Measurements from ENCODE around the gene LRRC27.

LRRC27 gene

DNA sequence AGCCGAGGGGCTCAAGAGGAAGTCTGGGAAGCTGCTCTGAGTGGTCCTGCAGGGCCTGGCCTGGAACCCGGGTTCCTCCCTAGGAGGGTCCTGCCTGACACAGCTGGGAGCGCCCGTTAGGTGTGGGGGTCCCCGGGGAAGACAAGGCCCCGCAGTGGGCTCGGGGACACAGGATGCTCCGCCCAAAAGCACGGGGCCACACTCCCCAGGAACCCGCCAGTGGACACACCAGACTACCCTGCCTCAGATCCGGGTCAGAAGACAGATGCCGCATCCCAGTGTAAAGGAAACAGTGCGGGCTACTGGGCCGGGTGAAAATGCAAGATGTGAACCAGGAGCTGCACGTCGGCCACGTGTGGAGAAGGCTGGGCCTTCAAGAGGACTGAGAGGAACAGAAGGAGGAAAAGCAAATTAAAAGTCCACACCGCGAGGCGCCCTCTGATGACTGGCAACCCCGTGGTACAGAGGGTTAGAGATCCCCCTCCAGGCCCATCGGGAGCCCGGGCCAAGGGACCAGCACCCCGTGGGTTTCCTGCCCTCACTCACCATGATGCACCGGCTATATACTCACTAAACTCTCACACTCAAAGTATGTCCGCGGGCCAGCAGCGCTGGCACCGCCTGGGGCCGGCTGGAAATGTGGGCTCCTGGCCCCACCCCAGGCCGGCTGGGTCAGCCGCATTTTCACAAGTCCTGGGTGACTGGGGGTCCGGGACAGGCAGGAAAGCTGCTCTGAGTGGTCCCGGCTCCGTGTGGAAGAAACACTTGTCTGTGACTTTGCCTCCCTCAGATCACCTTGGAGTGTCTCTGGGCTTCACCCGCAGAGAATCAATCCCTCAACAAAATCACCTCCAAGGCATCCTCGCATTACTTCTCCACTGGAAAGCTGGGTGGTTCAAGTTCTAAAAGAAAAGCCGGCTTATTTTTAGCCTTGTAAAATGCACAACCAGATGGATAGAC, 30.3 kb upstream of the LRRC27 start:
- no peak for DNase-seq (ENCODE audit: low spot score)

DNA sequence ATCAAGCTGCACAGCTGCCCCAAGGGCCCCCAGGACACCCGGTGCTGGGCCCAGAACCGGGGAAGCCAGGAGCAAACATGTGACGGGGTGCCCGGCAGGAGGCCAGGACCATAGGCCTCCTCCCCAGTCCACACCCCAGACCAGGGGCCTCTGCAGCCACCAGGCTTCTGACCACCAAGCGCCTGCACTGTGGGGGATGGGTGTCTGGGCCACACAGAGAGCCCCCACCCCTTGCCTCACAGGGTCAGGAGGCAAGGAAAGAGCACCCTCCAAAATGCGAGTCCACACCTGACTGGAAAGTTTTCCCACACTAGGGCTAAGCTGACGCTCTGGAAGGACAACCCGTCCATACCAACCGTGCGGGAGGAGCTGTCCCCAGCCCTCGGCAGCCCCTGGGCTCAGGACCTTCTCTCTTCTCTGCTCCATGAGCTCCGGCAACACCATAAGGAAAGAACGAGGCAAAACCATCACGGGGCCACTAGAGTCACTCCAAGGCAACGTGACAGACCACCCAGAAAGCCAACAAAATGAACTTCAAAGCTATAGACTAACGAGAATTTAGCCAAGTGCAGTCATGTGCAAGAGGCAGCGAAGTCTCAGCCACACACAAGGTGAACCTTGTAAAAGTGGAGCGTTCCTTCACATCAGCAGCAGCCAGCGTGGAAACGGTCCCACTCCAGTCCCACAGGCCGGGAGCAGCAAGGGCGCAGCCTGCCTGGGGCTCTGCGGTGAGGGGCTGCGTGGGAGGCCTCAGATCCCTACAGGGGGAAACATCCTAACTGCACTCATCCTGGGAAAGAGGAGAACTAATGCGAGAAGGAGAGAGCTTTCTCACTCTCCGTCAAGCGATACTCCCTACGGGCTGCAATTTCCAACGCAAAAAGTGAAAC, 29.3 kb upstream of the LRRC27 start:
- no peak for DNase-seq (ENCODE audit: low spot score)

DNA sequence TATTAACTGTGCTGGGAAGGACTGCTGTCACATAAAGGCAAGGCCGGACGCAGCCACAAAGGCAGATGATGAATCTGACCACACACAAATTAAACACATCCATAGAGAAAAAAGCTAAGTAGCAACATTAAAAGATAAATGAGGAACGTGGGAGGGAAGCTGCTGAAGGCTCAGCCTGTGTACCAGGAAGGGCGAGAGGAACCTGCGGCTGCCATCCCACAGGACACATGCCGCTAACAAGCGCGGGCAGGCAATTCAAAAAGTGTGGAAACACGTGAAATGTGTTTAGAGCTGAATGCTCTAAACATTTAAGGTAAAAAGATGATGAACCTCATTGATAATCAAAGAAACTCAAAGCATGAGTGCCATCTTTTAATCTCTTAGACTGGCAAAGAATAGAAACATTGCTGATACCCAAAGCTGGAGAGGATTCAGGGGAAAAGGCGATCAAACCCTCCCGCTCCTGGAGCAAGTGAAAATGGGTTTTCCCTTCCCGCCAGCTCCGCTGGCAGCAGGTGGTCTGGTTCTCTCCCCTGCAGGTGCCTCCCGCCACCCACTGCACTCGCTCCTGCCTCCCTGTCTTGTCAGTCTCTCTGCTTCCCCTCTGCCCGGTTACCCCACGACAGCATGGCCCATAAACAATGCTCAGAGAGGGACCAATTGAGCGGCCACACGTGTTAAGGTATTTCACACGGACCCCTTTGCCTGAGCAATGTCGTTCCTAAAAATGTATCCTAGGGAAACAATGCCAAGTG, 28.5 kb upstream of the LRRC27 start:
- DNase-seq (ENCODE audit: low spot score): no peak

DNA sequence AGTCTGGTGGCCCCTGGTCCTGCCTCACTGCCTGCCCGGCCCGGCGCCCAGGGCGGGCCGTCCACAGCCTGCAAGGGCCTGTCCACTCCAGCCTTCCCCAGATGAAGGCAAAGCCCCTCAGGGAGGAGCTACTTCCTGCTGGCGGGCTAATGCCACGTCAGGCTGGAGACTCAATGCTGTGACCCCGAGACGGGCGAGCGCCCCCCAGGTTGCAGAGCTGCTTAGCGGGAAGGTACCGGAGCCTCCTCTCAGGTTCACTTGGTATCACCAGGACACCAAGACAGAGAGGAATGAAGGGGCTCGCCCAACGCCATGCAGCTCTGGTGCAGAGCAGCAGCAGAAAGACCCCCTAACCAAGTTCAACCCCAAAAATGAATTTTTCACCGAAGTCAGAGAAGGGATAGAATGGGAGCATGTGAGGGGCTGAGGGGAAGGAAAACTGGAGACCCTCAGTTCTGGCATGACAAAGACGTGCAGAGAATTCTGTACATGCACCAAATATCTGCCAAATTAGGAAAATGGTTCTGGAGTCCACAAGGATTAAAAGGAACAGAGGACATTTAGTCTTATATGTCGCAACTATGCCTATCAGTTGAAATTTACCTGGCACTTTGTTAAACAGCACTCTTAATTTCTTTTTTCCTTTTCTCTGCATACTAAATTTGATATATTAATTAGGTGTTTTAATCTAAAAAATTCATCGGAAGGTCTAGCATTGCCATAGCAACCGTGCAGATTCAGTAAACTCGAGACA, 27.1 kb upstream of the LRRC27 start:
- no peak for DNase-seq (ENCODE audit: low spot score)

DNA sequence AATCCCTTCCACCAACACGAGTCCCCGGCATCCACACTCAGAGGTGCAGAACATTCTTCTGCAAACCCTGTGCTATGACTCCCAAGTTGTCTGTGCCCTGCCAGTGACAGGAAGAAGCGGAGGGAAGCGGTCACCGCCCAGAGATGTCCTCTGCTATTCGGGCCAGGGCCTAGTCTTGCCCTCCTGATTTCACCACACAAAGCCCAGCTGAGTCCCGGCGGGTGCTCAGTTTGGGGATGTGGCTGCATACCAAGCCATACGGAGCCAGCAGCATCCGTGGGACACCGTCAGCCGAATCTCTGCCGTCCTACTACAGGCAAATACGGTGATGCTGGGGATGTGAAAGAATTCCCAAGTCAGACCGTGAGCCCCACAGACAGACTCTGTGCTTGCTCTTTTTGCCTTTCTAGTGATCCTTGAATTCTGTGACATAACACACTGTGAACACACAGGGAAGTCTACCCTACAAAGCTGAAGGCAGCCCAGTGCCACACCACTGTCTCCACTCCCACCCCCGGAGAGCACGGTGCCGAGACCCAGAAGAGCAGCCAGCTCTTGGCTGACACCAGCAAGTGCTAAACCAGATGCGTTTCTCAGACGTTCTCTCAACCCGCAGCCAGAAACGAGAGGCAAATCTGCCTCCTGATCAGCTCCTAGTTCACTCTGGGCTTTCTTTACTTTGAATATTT, 26.2 kb upstream of the LRRC27 start:
- no peak for DNase-seq (ENCODE audit: low spot score)

DNA sequence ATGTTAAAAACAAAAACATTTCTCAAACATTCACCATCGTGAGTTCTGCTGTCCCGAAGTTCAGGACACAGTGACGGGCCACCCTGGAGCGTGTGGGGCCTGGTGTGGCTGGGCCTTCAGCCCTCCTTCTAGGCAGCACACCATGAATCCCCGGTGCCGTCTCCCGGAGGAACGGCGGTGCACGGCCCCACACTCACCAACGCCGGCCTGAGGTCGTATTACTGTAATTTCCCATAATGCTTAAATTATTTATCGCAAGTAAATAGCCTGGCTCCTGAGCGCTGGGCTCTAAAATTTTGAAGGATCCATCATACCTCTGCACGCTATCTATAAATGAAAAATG, 25.7 kb upstream of the LRRC27 start:
- no peak for DNase-seq (ENCODE audit: low spot score)

DNA sequence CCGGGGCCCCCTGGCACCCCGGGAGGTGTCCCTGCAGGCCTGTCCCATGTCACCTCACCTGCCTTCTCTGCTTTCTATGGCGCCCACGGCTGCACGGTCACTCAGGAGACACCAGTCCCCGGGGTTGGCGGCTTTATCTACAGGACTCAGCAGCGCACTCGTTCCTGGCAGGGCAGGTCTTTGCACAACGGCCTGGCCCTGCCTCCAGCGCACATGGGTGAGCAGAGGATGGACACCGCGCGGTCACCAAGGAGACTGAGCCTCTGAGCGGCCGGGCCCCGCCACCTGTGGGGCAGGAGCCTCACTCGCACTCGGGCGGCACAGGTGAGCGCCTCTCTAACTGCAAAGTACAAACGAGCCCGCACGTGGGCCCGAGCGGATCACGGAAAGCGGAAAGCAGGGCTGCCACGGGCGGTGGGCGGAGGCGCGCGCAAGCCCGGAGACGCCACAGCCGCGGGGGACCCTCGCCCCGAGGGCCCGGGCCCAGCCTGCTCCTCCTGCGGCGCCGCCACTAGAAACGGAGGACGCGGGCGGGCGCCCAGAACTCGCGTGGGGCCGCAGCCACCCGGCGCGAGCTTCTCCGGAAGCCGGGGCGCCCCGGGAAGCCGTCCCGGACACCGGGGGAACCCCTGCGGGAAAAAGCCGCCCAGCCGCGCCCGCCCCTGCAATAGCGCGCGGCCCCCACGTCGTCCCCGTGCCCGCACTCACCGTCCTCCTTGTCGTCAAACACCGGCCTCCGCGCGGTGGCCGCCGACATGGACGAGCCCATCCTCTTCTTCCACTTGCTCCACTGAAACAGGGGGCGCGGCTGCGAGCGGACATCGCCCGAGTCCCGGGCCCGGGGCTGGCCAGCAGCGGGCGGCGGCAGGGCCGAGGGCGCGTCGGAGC, 24.9 kb upstream of the LRRC27 start:
- peak; percentile 84 for DNase-seq (ENCODE audit: low spot score)

DNA sequence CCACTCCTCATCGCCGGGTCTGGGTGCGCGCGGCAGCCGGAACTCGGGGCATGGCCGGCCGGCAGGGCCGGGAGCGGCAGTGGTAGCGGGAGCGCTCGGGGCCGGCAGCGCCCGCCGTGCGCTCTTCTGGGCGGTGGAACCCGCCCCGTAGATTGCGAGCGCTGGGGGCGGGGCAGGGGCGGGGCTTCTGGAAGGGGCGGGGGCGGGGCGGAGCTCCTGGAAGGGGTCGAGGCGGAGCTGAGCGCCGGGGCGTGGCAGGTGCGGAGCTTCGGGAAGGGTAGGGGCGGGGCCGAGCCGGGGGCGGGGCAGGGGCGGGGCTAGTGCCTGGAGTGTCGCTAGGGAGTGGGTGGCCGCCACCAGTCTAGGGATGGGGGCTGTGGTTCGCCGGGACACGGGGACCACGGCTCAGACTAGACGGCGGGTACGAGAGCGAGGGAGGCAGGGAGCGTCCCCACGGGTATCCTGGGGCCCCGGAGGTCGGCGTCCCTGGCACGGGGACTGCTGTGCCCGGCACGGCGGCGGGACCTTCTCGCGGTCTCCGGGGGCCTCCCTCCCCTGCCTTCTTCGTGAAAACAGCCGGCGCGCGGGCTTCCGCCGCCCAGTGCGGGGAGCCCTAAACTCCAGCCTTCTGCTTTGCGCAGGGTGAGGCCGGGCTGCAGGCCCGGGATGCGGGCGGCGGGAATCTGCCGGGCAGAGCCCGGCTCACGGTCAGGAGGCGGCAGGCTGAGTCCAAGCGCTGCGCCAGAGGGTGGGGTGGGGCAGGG, 24.0 kb upstream of the LRRC27 start, which contains the start of gene STK32C:
Gene STK32C, minus strand, starts transcription at position 128 of the 764 bp plus-strand sequence. Its CDS starts 117 bp downstream, at position 11.
- peak; percentile 97 for DNase-seq (ENCODE audit: low spot score)

DNA sequence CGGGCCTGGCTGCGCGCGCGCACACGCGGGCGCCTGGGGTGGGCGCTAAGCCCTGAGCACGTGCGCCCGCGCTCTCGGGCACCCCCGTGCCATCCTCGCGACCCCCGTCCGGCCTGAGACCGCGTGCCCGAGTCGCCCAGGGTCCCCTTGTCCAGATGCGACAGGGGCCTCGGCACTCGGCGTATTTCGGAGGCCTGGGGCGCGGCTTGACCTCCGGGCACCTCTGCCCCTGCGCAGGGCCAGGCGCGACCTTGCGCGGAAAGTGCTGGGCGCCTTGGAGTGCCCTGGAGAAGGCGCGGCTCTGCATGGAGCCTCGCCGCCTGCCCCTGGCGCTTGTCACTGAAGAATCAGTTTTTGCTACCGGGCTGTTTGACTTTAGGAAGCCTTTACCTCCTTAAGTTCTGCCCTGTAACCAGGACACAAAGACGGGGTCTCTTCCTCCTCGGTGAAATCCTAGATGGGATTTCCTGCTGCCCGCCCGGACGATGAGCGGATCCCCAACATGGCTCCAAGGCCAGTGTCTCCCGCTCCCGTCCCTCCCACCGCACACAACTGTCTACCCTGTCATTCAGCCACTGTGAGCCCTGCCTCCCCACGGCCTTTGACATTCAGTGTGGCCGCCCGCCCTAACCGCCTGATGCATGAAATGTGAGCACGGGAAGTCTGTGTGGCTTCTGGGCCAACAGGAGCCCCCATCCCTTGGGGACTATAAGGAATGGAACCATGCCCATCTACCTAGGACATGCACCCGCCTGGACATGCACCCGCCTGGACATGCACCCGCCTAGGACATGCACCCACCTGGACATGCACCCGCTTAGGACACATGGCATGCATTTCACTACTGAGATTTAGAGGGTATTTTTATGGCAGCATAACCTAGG, 23.2 kb upstream of the LRRC27 start:
- DNase-seq (ENCODE audit: low spot score): no peak

DNA sequence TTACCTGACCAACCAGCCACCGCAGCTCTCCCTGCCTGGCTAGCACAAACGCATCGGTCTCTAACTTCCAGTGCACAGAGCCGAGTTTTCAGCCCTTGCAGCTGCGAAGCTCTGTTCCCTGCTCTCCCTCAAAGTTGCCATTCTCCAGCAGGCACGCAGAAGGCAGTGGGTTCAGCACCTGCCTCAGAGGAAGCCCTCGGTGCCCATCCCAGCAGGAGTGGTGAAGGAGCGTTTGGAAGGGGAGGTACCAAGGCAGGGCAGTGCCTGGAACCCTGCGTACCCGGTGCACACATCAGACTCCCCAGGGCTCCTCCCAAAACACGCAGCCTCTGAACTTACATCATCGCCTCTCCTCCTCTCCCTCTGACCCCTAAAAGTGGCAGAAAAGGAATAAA, 22.5 kb upstream of the LRRC27 start:
- DNase-seq (ENCODE audit: low spot score): no peak

DNA sequence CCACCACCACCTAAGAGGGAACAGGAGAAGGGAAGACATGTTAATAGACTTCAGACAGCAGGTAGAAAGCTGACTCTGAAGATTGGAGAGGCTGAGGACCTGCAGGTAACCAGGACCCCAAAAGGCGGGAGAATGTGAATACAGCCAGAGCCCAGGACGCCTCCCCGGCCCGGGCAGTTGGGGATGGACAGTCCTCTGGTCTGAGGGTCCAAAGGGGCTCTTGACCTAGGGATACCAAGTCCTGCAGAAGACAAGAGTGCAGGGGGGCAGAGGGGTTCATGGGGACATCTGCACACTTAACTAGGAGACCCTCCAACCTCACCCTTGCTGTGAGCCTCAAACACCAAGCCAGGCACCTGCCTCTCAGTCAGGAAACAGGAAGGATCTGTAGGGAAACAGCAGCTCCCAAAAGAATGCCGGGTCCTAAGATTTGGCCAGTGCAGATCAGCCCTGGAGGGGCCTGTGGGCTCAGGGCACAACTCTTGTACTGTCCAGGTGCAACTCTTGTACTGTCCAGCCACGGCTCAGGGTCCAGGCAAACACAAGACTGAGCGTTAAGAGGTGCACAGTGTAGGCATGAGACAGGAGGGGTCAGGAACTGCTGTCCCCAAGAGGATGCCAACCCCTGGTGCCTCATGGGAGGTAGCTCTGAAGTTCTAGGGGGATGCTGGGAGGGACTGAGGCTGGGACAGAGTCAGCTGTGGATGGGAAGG, 22.0 kb upstream of the LRRC27 start:
- DNase-seq (ENCODE audit: low spot score): no peak

DNA sequence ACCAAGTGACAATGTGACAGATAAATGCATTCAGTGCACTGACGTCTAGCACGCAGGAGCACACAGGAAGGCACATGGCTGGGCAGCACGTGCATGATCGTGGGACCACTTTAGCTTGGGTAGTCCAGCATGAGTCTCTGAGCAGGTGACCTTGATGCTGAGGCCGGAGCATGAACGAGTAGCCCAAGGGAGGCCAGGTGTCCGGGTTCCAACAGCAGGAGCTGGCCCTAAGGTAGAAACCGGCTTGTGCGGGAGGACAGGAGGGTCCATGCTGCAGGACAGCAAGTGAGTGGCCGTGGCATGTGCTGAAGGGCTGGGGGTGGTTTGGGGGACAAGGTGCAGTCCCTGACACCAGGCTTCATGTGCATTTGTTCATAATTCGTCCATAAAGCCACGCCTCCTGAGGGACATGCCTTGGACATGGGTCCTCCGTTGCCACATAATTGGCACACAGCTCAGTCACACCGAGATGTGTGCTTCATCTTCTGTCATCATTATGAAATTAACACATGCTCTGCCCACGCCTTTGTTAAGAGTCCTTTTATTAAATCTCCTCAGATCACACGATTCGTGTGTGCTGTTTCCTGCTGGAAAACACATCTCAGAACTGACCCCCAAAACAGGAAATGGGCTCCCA, 21.2 kb upstream of the LRRC27 start:
- no peak for DNase-seq (ENCODE audit: low spot score)

DNA sequence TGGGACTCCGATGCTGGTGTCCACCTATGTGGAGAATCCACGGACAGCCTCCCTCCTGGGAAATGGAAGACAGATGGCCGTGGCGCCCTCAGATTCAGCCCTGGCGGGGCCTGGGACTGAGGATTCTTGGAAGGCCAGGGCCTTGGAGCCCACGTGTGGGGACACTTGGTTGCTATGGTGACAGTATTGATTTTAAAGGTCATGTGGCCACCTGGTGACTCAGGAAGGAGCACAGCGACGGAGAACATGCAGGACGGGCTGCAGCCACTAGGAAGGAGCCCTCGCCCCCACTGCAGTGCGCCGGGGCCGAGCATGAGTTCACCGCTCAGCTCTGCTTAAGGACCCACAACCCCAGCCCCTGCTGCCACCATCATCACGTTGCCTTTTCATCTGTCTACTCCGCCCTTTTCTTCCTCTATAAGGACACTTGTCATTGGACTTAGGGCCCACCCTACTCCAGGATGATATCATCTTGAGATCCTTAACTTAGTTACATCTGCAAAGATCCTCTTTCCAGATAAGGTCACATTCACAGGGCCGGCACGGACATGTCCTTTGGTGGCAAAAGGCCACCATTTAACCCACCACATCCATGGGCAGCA, 20.6 kb upstream of the LRRC27 start:
- no peak for DNase-seq (ENCODE audit: low spot score)

DNA sequence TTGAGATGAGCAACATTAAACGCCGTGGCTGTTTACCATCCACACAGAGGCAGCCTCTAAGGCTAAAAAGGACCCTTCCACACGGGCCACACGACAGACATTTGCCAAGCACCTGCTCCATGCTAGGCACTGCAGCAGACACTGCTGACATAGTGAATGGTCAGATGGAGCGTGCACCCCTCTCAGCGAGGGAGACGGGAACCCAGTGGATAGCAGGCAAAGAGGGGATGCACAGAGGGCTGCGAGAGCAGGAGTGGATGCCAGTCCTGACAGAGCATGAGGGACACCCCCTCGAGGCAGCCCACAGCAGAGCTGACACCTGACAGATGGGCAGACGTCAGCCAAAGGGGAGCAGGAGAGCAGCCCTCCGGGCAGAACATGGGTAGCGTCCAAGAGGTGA, 18.7 kb upstream of the LRRC27 start:
- DNase-seq (ENCODE audit: low spot score): no peak

DNA sequence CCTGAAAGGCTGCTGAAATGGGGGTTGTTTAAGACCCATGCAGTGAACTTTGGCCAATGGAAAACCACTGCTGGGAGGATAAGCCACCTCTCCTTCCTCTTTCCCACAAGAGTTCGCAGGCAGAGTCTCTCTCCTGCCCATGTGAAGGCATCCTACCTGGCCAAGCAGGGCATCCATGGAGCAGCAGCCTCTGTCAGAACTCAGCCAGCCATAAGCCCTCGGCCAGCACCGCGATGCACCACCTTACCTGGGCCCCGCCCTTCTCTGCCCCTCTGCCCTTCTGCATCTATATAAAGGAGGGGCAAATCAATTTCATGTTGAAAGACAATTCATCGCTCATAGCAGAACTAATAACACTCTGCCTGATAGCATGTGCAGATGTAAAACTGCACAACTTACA, 18.1 kb upstream of the LRRC27 start:
- no peak for DNase-seq (ENCODE audit: low spot score)

DNA sequence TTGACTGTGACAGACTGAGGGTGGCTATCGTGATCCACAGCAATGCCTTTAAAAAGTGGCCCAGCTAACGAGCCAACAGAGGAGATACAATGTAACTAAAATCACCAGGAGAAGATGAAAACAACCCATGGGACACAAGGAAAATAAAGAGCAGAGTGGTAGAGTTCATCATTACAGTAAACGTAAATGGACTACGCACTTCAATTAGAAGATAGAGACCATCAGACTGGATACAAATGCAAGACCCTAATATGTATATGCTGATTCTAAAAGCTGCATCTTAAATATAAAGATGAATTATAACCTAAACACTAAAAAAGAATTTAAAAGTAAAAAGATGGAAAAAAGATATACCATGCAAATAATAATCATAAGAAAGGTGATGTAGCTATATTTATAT, 17.7 kb upstream of the LRRC27 start:
- no peak for DNase-seq (ENCODE audit: low spot score)

All from HuH-7 (cell line).